Measurements from ENCODE around the gene RUBCNL. TPM values are rescaled to one million over a fixed set of nuclear protein-coding genes. Genes with fewer than 3 reads are reported as not detected.

RUBCNL gene
- total and polyA plus RNA-seq, 2 experiments from 2014 or later, result 4.2 to 5.9 TPM

DNA sequence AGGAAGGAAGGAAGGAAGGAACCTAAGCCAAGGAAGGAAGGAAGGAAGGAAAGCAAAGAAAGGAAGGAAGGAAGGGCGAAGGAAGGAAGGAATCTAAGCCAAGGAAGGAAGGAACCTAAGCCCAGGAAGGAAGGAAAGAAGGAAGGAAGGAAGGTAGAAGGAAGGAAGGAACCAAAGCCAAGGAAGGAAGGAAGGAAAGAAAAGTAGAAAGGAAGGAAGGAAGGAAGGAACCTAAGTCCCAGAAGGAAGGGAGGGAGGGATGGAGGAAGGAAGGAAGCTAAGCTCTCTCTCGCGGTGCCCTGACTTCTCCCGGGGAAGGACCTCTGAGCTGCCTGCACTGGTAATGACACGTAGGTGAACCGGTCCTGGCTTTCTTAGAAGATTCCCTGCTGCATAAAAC is 1.3 kb upstream of the RUBCNL start:
- Mint-ChIP-seq H3K9me3 (no peaks in the 10 kb centered on the region), H3K4me1 (peaks cover 12% of the 10 kb centered on the region), H3K27me3 (ENCODE audit: insufficient read depth, low read depth, poor library complexity) (peaks cover 35% of the 10 kb centered on the region), H3K36me3 (ENCODE audit: low read depth) (no peaks in the 10 kb centered on the region), H3K27ac (no peak overlapping the region), H3K4me3 (no peak overlapping the region; the same call in 2 of the 3 replicates)
- peaks cover 5% of the 10 kb centered on the region; the same call in 1 of the 2 replicates for H3F3A ChIP-seq (replicated peaks; ENCODE audit: low read depth)
- 0 out of 2 replicates have a peak overlapping the region, but pooled peaks have one; percentile 23 for H3K4me2 ChIP-seq
- H3K9me2 ChIP-seq (ENCODE audit: insufficient read depth), result no peaks in the 10 kb centered on the region
- peaks cover 13% of the 10 kb centered on the region for H3K4me1 ChIP-seq (ENCODE audit: insufficient read depth)
- H3K27me3 ChIP-seq (ENCODE audit: insufficient read depth), result peaks cover 50% of the 10 kb centered on the region
- no peak for ATAC-seq
- H2AFZ ChIP-seq, result no peak overlapping the region
- DNase-seq (ENCODE audit: low spot score), result no peak
- no peak overlapping the region for H3K4me3 ChIP-seq
- H3K27ac ChIP-seq (ENCODE audit: low read depth), result no peak overlapping the region
- H4K20me1 ChIP-seq (replicated peaks; ENCODE audit: insufficient read depth), result no peaks in the 10 kb centered on the region
- no peak for TF ChIP-seq EZH2 (IDR thresholded peaks at IDR 0.05; ENCODE audit: low read depth, unreplicated experiment)
- no peaks in the 10 kb centered on the region; the same call in 1 of the 2 replicates for H3K79me2 ChIP-seq (replicated peaks; ENCODE audit: insufficient read depth)
- H3K36me3 ChIP-seq (ENCODE audit: insufficient read depth), result no peaks in the 10 kb centered on the region

DNA sequence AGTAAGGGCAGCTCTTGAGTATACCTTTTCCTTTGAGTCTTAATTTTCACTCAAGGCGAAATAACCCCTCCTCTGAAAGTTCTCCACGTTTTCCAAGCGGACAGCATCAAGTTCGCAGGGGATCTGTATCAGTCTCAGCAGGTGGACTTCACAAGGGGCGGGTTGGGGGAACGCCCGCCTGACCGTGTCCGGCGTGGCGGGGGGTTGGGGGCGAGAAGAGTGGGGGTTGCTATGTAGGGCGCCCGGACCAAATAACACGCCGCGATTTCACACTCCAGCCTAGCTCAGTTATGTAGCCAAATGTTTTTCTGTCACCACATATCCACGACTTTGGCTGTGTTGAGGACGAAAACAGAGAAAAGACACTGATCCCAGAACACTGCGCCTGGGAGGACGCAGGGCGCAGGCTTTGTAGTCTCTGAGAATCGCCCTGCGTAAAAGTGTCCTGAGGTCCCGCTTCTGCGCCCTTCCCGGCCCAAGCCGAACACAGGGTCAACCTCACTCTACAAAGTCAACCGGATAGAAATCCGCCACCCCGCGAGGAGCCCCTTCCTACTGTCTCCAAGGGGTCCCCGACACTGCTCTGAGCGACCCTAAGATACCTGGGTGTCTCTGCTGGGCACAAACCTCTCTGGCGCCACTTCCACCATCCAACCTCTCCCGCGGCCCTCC is 524 bp downstream of the RUBCNL start:
- no peak overlapping the region for H3K27ac Mint-ChIP-seq
- Histone ChIP-seq H3K27me3 (ENCODE audit: insufficient read depth) (peaks cover 50% of the 10 kb centered on the region), H3K4me3 (peak overlapping the region; percentile 85), H3K9me2 (ENCODE audit: insufficient read depth) (no peaks in the 10 kb centered on the region), H3K4me1 (ENCODE audit: insufficient read depth) (peaks cover 13% of the 10 kb centered on the region), H3K27ac (ENCODE audit: low read depth) (no peak overlapping the region), H3F3A (replicated peaks; ENCODE audit: low read depth) (peaks cover 5% of the 10 kb centered on the region; the same call in 1 of the 2 replicates), H3K4me2 (peak overlapping the region; percentile 98), H3K36me3 (ENCODE audit: insufficient read depth) (no peaks in the 10 kb centered on the region), H3K79me2 (replicated peaks; ENCODE audit: insufficient read depth) (no peaks in the 10 kb centered on the region; the same call in 1 of the 2 replicates), H2AFZ (peak overlapping the region; percentile 100), H4K20me1 (replicated peaks; ENCODE audit: insufficient read depth) (no peaks in the 10 kb centered on the region)
- ATAC-seq (peak; percentile 46), DNase-seq (ENCODE audit: low spot score) (peak; percentile 50)
- no peaks in the 10 kb centered on the region for H3K9me3 Mint-ChIP-seq
- peaks cover 35% of the 10 kb centered on the region for H3K27me3 Mint-ChIP-seq (ENCODE audit: insufficient read depth, low read depth, poor library complexity)
- TF ChIP-seq STAT1 (IDR thresholded peaks at IDR 0.05; ENCODE audit: unreplicated experiment), result no peak
- no peak for TF ChIP-seq ZNF331 (CRISPR knock-in tag; IDR thresholded peaks at IDR 0.05; ENCODE audit: low read depth)
- TF ChIP-seq EZH2 (IDR thresholded peaks at IDR 0.05; ENCODE audit: low read depth, unreplicated experiment), result no peak
- TF ChIP-seq, protein P1, sequence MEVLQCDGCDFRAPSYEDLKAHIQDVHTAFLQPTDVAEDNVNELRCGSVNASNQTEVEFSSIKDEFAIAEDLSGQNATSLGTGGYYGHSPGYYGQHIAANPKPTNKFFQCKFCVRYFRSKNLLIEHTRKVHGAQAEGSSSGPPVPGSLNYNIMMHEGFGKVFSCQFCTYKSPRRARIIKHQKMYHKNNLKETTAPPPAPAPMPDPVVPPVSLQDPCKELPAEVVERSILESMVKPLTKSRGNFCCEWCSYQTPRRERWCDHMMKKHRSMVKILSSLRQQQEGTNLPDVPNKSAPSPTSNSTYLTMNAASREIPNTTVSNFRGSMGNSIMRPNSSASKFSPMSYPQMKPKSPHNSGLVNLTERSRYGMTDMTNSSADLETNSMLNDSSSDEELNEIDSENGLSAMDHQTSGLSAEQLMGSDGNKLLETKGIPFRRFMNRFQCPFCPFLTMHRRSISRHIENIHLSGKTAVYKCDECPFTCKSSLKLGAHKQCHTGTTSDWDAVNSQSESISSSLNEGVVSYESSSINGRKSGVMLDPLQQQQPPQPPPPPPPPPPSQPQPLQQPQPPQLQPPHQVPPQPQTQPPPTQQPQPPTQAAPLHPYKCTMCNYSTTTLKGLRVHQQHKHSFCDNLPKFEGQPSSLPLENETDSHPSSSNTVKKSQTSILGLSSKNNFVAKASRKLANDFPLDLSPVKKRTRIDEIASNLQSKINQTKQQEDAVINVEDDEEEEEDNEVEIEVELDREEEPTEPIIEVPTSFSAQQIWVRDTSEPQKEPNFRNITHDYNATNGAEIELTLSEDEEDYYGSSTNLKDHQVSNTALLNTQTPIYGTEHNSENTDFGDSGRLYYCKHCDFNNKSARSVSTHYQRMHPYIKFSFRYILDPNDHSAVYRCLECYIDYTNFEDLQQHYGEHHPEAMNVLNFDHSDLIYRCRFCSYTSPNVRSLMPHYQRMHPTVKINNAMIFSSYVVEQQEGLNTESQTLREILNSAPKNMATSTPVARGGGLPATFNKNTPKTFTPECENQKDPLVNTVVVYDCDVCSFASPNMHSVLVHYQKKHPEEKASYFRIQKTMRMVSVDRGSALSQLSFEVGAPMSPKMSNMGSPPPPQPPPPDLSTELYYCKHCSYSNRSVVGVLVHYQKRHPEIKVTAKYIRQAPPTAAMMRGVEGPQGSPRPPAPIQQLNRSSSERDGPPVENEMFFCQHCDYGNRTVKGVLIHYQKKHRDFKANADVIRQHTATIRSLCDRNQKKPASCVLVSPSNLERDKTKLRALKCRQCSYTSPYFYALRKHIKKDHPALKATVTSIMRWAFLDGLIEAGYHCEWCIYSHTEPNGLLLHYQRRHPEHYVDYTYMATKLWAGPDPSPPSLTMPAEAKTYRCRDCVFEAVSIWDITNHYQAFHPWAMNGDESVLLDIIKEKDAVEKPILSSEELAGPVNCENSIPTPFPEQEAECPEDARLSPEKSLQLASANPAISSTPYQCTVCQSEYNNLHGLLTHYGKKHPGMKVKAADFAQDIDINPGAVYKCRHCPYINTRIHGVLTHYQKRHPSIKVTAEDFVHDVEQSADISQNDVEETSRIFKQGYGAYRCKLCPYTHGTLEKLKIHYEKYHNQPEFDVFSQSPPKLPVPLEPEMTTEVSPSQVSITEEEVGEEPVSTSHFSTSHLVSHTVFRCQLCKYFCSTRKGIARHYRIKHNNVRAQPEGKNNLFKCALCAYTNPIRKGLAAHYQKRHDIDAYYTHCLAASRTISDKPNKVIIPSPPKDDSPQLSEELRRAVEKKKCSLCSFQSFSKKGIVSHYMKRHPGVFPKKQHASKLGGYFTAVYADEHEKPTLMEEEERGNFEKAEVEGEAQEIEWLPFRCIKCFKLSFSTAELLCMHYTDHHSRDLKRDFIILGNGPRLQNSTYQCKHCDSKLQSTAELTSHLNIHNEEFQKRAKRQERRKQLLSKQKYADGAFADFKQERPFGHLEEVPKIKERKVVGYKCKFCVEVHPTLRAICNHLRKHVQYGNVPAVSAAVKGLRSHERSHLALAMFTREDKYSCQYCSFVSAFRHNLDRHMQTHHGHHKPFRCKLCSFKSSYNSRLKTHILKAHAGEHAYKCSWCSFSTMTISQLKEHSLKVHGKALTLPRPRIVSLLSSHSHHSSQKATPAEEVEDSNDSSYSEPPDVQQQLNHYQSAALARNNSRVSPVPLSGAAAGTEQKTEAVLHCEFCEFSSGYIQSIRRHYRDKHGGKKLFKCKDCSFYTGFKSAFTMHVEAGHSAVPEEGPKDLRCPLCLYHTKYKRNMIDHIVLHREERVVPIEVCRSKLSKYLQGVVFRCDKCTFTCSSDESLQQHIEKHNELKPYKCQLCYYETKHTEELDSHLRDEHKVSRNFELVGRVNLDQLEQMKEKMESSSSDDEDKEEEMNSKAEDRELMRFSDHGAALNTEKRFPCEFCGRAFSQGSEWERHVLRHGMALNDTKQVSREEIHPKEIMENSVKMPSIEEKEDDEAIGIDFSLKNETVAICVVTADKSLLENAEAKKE (CRISPR knock-in tag; IDR thresholded peaks at IDR 0.05), result no peak
- peak overlapping the region; percentile 88 for H3K4me3 Mint-ChIP-seq
- no peaks in the 10 kb centered on the region for H3K36me3 Mint-ChIP-seq (ENCODE audit: low read depth)
- H3K4me1 Mint-ChIP-seq, result peaks cover 12% of the 10 kb centered on the region
